Measurements from ENCODE around the gene WDR4.

DNA sequence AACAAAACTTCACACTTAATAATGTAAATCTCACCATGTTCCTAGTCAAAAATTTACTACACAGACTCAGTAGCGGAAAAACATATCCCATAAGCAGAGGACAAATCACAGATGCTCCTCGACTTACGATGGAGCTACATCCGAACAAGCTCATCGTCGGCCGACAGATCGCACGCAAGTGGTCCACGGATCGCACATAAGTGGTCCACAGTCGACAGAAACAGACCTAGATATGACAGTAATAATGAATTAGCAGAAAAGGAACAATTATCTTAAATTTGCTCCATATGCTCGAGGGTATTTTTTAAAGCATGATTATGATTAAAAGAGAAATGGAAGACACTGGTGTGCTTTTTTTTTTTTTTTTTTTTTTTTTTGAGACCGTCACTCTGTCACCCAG is 36.3 kb downstream of the WDR4 start:
- TF ChIP-seq, protein P1, sequence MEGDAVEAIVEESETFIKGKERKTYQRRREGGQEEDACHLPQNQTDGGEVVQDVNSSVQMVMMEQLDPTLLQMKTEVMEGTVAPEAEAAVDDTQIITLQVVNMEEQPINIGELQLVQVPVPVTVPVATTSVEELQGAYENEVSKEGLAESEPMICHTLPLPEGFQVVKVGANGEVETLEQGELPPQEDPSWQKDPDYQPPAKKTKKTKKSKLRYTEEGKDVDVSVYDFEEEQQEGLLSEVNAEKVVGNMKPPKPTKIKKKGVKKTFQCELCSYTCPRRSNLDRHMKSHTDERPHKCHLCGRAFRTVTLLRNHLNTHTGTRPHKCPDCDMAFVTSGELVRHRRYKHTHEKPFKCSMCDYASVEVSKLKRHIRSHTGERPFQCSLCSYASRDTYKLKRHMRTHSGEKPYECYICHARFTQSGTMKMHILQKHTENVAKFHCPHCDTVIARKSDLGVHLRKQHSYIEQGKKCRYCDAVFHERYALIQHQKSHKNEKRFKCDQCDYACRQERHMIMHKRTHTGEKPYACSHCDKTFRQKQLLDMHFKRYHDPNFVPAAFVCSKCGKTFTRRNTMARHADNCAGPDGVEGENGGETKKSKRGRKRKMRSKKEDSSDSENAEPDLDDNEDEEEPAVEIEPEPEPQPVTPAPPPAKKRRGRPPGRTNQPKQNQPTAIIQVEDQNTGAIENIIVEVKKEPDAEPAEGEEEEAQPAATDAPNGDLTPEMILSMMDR (IDR thresholded peaks at IDR 0.05; ENCODE audit: low read length) = no peak
- TF ChIP-seq EZH2 (IDR thresholded peaks at IDR 0.05; ENCODE audit: borderline replicate concordance, low read length) = no peak
